Thyroid gland (tissue), 4 donors: Measurements from ENCODE around the gene PABPC1L.

Experiments
- CTCF ChIP-seq, 6 experiments: fragments of 200-600 bp in 3 of 6; fragments of 450-650 bp in 3 of 6; sonication (generic) in 3 of 6; IDR thresholded peaks; one replicate each; pipeline ENCODE4 v1.5.1; 2016 to 2019; ENCODE audit warnings: antibody characterized with exemption in 6 of 6, mild to moderate bottlenecking in 2 of 6, inconsistent platforms in 1 of 6, moderate library complexity in 1 of 6
- POLR2A ChIP-seq, 2 donors: fragments of 450-650 bp; IDR thresholded peaks; one replicate each; pipeline ENCODE4 v1.6.1; 2017; ENCODE audit warnings: antibody characterized with exemption in 2 of 2, mild to moderate bottlenecking in 2 of 2, moderate library complexity in 1 of 2

- TF ChIP-seq CTCF (IDR thresholded peaks at IDR 0.05) (peak in 5 of 6 experiments; percentile 10 to 48 (median 40)), POLR2A (IDR thresholded peaks at IDR 0.05) (peak in 1 of 2 donors; percentile 88)
These were observed 56.4 kb downstream of the PABPC1L start, which contains the start of gene STK4 for GRCh38 chr20:44966030-44966961.
